Right lobe of liver (tissue), 6 donors: ENCODE data around the gene NAV2. TPM values are rescaled to one million over a fixed set of nuclear protein-coding genes. Genes with fewer than 3 reads are reported as not detected.

Experiments used
- ATAC-seq, 4 donors: fragments of 200-7000 bp; cut with Tn5 transposase; one replicate each; pipeline ENCODE4 v1.9.1; 2020; ENCODE audit warnings: mild to moderate bottlenecking in 4 of 4, moderate library complexity in 4 of 4
- DNase-seq, 3 donors: peaks; one replicate each; pipeline ENCODE4 v3.0.0-alpha.2; 2020
- H3K27ac ChIP-seq, 3 donors: fragments of 200-600 bp; one replicate each; pipeline ENCODE4 v1.8.0; 2022
- H3K27me3 ChIP-seq, 2 donors: fragments of 200-600 bp; one replicate each; pipeline ENCODE4 v1.8.0; 2022
- H3K36me3 ChIP-seq, 4 donors: fragments of 200-600 bp; sonication (generic) in 1 of 4; one replicate each; pipeline versions ENCODE4 v1.5.1 to v1.8.0; 2017 to 2022; ENCODE audit warnings: control low read depth in 1 of 4
- H3K4me1 ChIP-seq, 4 donors: fragments of 200-600 bp; sonication (generic) in 1 of 4; one replicate each; pipeline versions ENCODE4 v1.5.1 to v1.8.0; 2017 to 2022; ENCODE audit warnings: control low read depth in 1 of 4
- H3K4me3 ChIP-seq, 3 donors: fragments of 200-600 bp; one replicate each; pipeline ENCODE4 v1.8.0; 2022
- H3K9me3 ChIP-seq, 4 donors: fragments of 200-600 bp; sonication (generic) in 1 of 4; one replicate each; pipeline versions ENCODE4 v1.5.1 to v1.8.0; 2017 to 2022; ENCODE audit warnings: control low read depth in 1 of 4
- CTCF ChIP-seq, 4 donors: fragments of 200-600 bp in 3 of 4; fragments of 450-650 bp in 1 of 4; IDR thresholded peaks; one replicate each; pipeline versions ENCODE4 v1.5.1 to v1.8.0; 2016 to 2022; ENCODE audit warnings: antibody characterized with exemption in 4 of 4, mild to moderate bottlenecking in 2 of 4
- POLR2A ChIP-seq: fragments of 450-650 bp; IDR thresholded peaks from one replicate; pipeline ENCODE4 v1.6.1; 2017; ENCODE audit warnings: antibody characterized with exemption, mild to moderate bottlenecking
- WGBS: methylation state at CpG from one replicate; pipeline ENCODE4 v1.1.6; 2018; ENCODE audit warnings: low coverage, low lambda C conversion rate; ENCODE audit not compliant: insufficient coverage; ENCODE audit errors: missing lambda C conversion rate; 5-methylcytosine and 5-hydroxymethylcytosine counted together
- intact Hi-C, 2 donors: fragments of 100-400 bp; cut with DNase I; formaldehyde crosslinking; loops; one replicate each; pipeline versions ENCODE4 v1.11.2 to v1.14.1; 2022
- total RNA-seq, 6 experiments: library from RNA; depleted of rRNA in 2 of 6; stranded (reverse); fragments of >200 nt in 2 of 6; fragmentation: NEBNext Ultra II Directional in 3 of 6; extraction: Animal tissue kit (Norgen Biotek cat#: 25700) in 3 of 6; gene quantifications; one replicate each; pipeline versions ENCODE4 v1.1.0 to v1.2.4, GENCODE V29; 2016 to 2023
- donor health status: DM: no; HTN: yes; CAD: no.
- donor health status: DM: no; HTN: no; CAD: no.
- donor health status: DM: no; HTN: no; CAD: no.
- donor health status: DM: no; HTN: yes; CAD: no.
- donor health status: DM: no; HTN: yes; CAD: no.

The NAV2 gene
- total RNA-seq, 6 experiments from 2014 or later: 15.5 to 69.2 (median 37.1) TPM

DNA sequence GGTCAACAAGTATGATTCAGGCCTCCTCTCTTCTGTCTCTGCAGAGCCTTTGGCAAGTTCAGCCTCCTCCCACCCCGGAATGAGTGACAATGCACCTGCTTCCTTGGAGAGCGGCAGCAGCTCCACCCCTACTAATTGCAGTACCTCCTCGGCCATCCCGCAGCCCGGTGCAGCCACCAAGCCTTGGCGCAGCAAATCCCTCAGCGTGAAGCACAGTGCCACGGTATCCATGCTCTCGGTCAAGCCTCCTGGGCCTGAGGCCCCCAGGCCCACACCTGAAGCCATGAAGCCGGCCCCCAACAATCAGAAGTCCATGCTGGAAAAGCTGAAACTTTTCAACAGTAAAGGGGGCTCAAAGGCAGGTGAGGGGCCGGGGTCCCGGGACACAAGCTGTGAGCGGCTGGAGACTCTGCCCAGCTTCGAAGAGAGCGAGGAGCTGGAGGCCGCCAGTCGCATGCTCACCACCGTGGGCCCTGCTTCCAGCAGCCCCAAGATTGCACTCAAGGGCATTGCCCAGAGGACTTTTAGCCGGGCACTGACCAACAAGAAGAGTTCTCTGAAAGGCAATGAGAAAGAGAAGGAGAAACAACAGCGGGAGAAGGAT lies 220.6 kb downstream of the NAV2 start:
- no peak for ATAC-seq

DNA sequence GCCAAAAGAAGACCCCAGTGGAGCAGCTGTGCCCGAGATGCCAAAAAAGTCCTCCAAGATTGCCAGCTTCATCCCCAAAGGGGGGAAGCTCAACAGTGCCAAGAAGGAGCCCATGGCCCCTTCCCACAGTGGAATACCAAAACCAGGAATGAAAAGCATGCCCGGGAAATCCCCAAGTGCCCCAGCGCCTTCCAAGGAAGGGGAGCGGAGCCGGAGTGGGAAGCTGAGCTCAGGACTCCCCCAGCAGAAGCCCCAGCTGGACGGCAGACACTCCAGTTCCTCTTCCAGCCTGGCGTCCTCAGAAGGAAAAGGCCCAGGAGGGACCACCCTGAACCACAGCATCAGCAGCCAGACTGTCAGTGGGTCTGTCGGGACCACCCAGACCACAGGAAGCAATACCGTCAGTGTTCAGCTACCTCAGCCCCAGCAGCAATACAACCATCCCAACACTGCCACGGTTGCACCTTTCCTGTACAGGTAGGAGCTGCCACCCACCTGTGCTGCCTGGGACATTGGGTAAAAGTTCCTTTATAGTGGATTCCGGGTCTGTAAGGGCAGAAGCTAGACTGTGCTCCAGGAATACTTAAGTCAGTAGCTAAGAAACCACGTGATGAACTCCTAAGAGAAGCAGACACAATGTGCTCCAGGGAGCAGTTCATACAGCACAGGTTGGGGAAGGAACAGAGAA lies 221.3 kb downstream of the NAV2 start:
- WGBS: 79% methylated on average over 4 of the region's 12 CpGs
- peaks cover 0 to 6% (median 2%) of the 10 kb centered on the region in 4 donors for H3K4me1 ChIP-seq
- no peak overlapping the region for H3K4me3 ChIP-seq
- peaks cover 0 to 7% (median 2%) of the 10 kb centered on the region in 4 donors for H3K36me3 ChIP-seq
- intact Hi-C loops: no loop called here
- ATAC-seq (no peak), DNase-seq (no peak)
- no peak overlapping the region for H3K27ac ChIP-seq
- TF ChIP-seq CTCF (IDR thresholded peaks at IDR 0.05) (no peak), POLR2A (no peak)
- H3K27me3 ChIP-seq: no peaks in the 10 kb centered on the region
- H3K9me3 ChIP-seq: no peaks in the 10 kb centered on the region

More for the DNA sequence above, 220.6 kb downstream of the NAV2 start:
- 98% methylated on average over 9 of the region's 20 CpGs for WGBS
- intact Hi-C loops: no loop called here
- TF ChIP-seq POLR2A: no peak
- TF ChIP-seq CTCF (IDR thresholded peaks at IDR 0.05): no peak
- Histone ChIP-seq H3K4me3 (no peak overlapping the region), H3K9me3 (no peaks in the 10 kb centered on the region), H3K27ac (no peak overlapping the region), H3K4me1 (peaks cover 0 to 2% (median 0%) of the 10 kb centered on the region in 4 donors), H3K36me3 (peaks cover 0 to 7% (median 2%) of the 10 kb centered on the region in 4 donors), H3K27me3 (no peaks in the 10 kb centered on the region)
- no peak for DNase-seq

DNA sequence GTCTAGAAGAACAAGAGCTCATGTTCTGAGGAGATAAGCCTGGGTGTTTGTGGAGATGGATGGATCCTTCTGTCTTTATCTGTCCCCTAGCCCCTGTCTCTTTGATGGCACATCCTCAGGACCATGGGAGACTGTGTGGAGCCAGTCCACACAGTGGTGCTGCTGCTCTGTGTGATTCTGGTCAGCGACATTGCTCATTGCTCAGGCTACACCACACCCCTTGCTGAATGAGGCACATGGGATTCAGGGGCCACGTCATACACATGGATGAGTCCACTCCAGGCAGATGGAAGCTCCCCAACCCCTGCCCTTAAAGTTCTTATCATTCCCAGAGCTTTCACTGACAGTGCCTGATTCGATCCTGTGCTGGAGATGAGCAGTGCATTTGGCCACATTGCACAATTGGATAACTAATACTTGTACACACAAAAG lies 222.2 kb downstream of the NAV2 start:
- peaks cover 0 to 12% (median 2%) of the 10 kb centered on the region in 4 donors for H3K4me1 ChIP-seq
- H3K27me3 ChIP-seq: no peaks in the 10 kb centered on the region
- H3K27ac ChIP-seq: no peak overlapping the region
- ATAC-seq: peak; percentile 49 to 82 (median 50)
- no peak overlapping the region for H3K4me3 ChIP-seq
- peak in 1 of 3 donors; percentile 44 for DNase-seq
- TF ChIP-seq CTCF (IDR thresholded peaks at IDR 0.05) (no peak), POLR2A (no peak)
- 22% methylated on average over 1 of the region's 3 CpGs for WGBS
- H3K36me3 ChIP-seq: peaks cover 0 to 7% (median 2%) of the 10 kb centered on the region in 4 donors
- no peaks in the 10 kb centered on the region for H3K9me3 ChIP-seq
- intact Hi-C loops: no loop called here

- H3K4me1 ChIP-seq: peaks cover 0 to 12% (median 2%) of the 10 kb centered on the region in 4 donors
- intact Hi-C loops: no loop called here
- WGBS: 73% methylated on average over 4 of the region's 4 CpGs
These were observed 222.9 kb downstream of the NAV2 start for GRCh38 chr11:19935507-19935906.

More at GRCh38 chr11:19935507-19935906, 222.9 kb downstream of the NAV2 start:
- H3K9me3 ChIP-seq: no peaks in the 10 kb centered on the region
- H3K27me3 ChIP-seq: no peaks in the 10 kb centered on the region
- H3K4me3 ChIP-seq: no peak overlapping the region
- TF ChIP-seq CTCF (IDR thresholded peaks at IDR 0.05): no peak
- no peak for TF ChIP-seq POLR2A
- no peak overlapping the region for H3K27ac ChIP-seq
- DNase-seq (no peak), ATAC-seq (no peak)
- H3K36me3 ChIP-seq: peaks cover 0 to 7% (median 2%) of the 10 kb centered on the region in 4 donors
